GM23338 (cell line): Measurements from ENCODE around the gene SEPHS1. TPM values are rescaled to one million over a fixed set of nuclear protein-coding genes. Genes with fewer than 3 reads are reported as not detected.

Experiments
- ATAC-seq: fragments of 200-7000 bp; cut with Tn5 transposase; 3 replicates; pipeline ENCODE4 v1.9.1; 2020
- DNase-seq: peaks from one replicate; pipeline ENCODE4 v3.0.0-alpha.2; 2015; ENCODE audit warnings: low spot score
- H2AFZ ChIP-seq: fragments of 200-600 bp; sonication (generic); 2 replicates; pipeline ENCODE4 v1.8.0; 2016; ENCODE audit warnings: antibody characterized with exemption, mild to moderate bottlenecking, moderate library complexity
- H3F3A ChIP-seq: fragments of 200-600 bp; sonication (generic); replicated peaks from 2 replicates; pipeline ENCODE4 v1.8.0; 2017; ENCODE audit warnings: antibody characterized with exemption, mixed run types, low read depth
- H3K27ac ChIP-seq: fragments of 200-600 bp; sonication (generic); 2 replicates; pipeline ENCODE4 v1.6.1; 2016; ENCODE audit warnings: low read depth
- H3K27me3 ChIP-seq: fragments of 200-600 bp; sonication (generic); 2 replicates; pipeline ENCODE4 v1.8.0; 2016; ENCODE audit warnings: mild to moderate bottlenecking, mixed run types, moderate library complexity; ENCODE audit not compliant: insufficient read depth
- H3K36me3 ChIP-seq: fragments of 200-600 bp; sonication (generic); 2 replicates; pipeline ENCODE4 v1.8.0; 2016; ENCODE audit warnings: mild to moderate bottlenecking; ENCODE audit not compliant: insufficient read depth
- H3K4me1 ChIP-seq: fragments of 200-600 bp; sonication (generic); 2 replicates; pipeline ENCODE4 v1.8.0; 2016; ENCODE audit warnings: mild to moderate bottlenecking, moderate library complexity; ENCODE audit not compliant: insufficient read depth
- H3K4me2 ChIP-seq: fragments of 200-600 bp; sonication (generic); 2 replicates; pipeline ENCODE4 v1.7.1; 2017; ENCODE audit warnings: mixed run types
- H3K4me3 ChIP-seq: fragments of 200-600 bp; sonication (generic); 2 replicates; pipeline ENCODE4 v1.6.1; 2016; ENCODE audit warnings: mixed run types
- H3K79me2 ChIP-seq: fragments of 200-600 bp; sonication (generic); replicated peaks from 2 replicates; pipeline ENCODE4 v1.8.0; 2017; ENCODE audit warnings: mild to moderate bottlenecking; ENCODE audit not compliant: insufficient read depth
- H3K9me2 ChIP-seq: fragments of 200-600 bp; sonication (generic); 2 replicates; pipeline ENCODE4 v1.8.0; 2017; ENCODE audit not compliant: insufficient read depth
- H4K20me1 ChIP-seq: fragments of 200-600 bp; sonication (generic); replicated peaks from 2 replicates; pipeline ENCODE4 v1.8.0; 2017; ENCODE audit warnings: mild to moderate bottlenecking; ENCODE audit not compliant: insufficient read depth
- H3K27ac Mint-ChIP-seq: 2 replicates; pipeline ENCODE4 v1.8.0; 2020; ENCODE audit warnings: inconsistent platforms, mild to moderate bottlenecking, moderate library complexity, mixed read lengths
- H3K27me3 Mint-ChIP-seq: 3 replicates; pipeline ENCODE4 v1.8.0; 2022; ENCODE audit warnings: low read depth, mild to moderate bottlenecking, moderate library complexity, mixed read lengths, inconsistent platforms; ENCODE audit not compliant: insufficient read depth, poor library complexity
- H3K36me3 Mint-ChIP-seq: 3 replicates; pipeline ENCODE4 v1.8.0; 2021; ENCODE audit warnings: low read depth, mild to moderate bottlenecking, inconsistent platforms, moderate library complexity, mixed read lengths
- H3K4me1 Mint-ChIP-seq: 3 replicates; pipeline ENCODE4 v1.8.0; 2020; ENCODE audit warnings: mild to moderate bottlenecking, inconsistent platforms, mixed read lengths
- H3K4me3 Mint-ChIP-seq: 3 replicates; pipeline ENCODE4 v1.8.0; 2021; ENCODE audit warnings: moderate library complexity, mild to moderate bottlenecking, inconsistent platforms, mixed read lengths
- H3K9me3 Mint-ChIP-seq: 3 replicates; pipeline ENCODE4 v1.8.0; 2020; ENCODE audit warnings: moderate library complexity, mild to moderate bottlenecking, inconsistent platforms, mixed read lengths
- CREB1 ChIP-seq: fragments of 250-450 bp; sonication (Bioruptor Pico); IDR thresholded peaks from 2 replicates; pipeline ENCODE4 v1.5.0; 2020; ENCODE audit warnings: low read depth, mild to moderate bottlenecking, moderate library complexity
- CTCF ChIP-seq, 2 experiments: fragments of 200-600 bp in 1 of 2; sonication (generic) in 1 of 2; conservative IDR thresholded peaks; 2 replicates each; pipeline versions ENCODE4 v1.5.1 to v1.6.1; 2016 to 2017; ENCODE audit warnings: antibody characterized with exemption in 2 of 2, low read depth in 2 of 2, mild to moderate bottlenecking in 2 of 2, moderate library complexity in 1 of 2
- ETS1 ChIP-seq: IDR thresholded peaks from 2 replicates; pipeline ENCODE4 v1.6.1; 2016; ENCODE audit warnings: antibody characterized with exemption
- EZH2 ChIP-seq: fragments of 200-600 bp; sonication (generic); IDR thresholded peaks from one replicate; pipeline ENCODE4 v1.8.0; 2017; ENCODE audit warnings: antibody characterized with exemption, mild to moderate bottlenecking, low read depth; ENCODE audit not compliant: unreplicated experiment
- STAT1 ChIP-seq: IDR thresholded peaks from one replicate; pipeline ENCODE4 v1.6.1; 2016; ENCODE audit warnings: antibody characterized with exemption; ENCODE audit not compliant: unreplicated experiment
- ZNF114 ChIP-seq: fragments of 250-450 bp; sonication (Bioruptor Pico); IDR thresholded peaks from 2 replicates; pipeline ENCODE4 v1.5.0; 2020; ENCODE audit warnings: mild to moderate bottlenecking, moderate library complexity
- ZNF331 ChIP-seq: fragments of 250-450 bp; sonication (Bioruptor Pico); IDR thresholded peaks from 2 replicates; pipeline ENCODE4 v1.5.0; 2020; ENCODE audit warnings: low read depth, mild to moderate bottlenecking, moderate library complexity
- polyA plus RNA-seq: library from polyadenylated mRNA; unstranded; fragments of >200 nt; fragmentation: Nextera tagmentation; extraction: Ambion mirVana; gene quantifications from 2 replicates; pipeline ENCODE4 v1.2.1, GENCODE V29; 2016
- total RNA-seq: library from RNA; depleted of rRNA; stranded (reverse); fragments of >200 nt; shearing (Covaris generic); gene quantifications from 2 replicates; pipeline ENCODE4 v1.2.3, GENCODE V29; 2014
- TF ChIP-seq, protein P1 (sequence below): IDR thresholded peaks from one replicate; pipeline ENCODE4 v1.6.1; 2018; ENCODE audit warnings: antibody characterized with exemption; ENCODE audit not compliant: unreplicated experiment

The SEPHS1 gene
- total and polyA plus RNA-seq, 2 experiments from 2014 or later = 260 to 609 TPM

DNA sequence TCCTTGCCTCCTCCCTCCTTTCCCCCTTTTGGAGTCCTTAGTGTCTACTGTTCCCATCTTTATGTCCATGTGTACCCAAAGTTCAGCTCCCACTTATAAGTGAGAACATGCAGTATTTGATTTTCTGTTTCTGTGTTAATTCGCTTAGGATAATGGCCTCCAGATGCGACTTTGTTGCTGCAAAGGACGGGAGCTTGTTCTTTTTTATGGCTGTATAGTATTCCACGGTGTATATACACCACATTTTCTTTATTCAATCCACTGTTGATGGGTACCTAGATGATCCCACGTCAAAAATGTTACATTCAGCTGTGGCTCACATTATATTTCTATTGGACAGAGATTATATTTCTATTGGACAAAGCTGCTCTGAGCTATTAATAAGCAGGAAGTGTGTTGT, 24.4 kb upstream of the SEPHS1 start:
- TF ChIP-seq, protein P1, sequence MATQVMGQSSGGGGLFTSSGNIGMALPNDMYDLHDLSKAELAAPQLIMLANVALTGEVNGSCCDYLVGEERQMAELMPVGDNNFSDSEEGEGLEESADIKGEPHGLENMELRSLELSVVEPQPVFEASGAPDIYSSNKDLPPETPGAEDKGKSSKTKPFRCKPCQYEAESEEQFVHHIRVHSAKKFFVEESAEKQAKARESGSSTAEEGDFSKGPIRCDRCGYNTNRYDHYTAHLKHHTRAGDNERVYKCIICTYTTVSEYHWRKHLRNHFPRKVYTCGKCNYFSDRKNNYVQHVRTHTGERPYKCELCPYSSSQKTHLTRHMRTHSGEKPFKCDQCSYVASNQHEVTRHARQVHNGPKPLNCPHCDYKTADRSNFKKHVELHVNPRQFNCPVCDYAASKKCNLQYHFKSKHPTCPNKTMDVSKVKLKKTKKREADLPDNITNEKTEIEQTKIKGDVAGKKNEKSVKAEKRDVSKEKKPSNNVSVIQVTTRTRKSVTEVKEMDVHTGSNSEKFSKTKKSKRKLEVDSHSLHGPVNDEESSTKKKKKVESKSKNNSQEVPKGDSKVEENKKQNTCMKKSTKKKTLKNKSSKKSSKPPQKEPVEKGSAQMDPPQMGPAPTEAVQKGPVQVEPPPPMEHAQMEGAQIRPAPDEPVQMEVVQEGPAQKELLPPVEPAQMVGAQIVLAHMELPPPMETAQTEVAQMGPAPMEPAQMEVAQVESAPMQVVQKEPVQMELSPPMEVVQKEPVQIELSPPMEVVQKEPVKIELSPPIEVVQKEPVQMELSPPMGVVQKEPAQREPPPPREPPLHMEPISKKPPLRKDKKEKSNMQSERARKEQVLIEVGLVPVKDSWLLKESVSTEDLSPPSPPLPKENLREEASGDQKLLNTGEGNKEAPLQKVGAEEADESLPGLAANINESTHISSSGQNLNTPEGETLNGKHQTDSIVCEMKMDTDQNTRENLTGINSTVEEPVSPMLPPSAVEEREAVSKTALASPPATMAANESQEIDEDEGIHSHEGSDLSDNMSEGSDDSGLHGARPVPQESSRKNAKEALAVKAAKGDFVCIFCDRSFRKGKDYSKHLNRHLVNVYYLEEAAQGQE = no peak
- no peak for TF ChIP-seq STAT1
- TF ChIP-seq CTCF (conservative IDR thresholded peaks at IDR 0.05; ENCODE audit: low read depth in 2 of 2) = no peak
- Histone ChIP-seq H3K4me1 (no peaks in the 10 kb centered on the region), H3K4me3 (no peak overlapping the region), H3K4me2 (no peak overlapping the region), H3K27ac (no peak overlapping the region), H3K27me3 (no peaks in the 10 kb centered on the region), H3F3A (0 out of 2 replicates have a peak, but pooled peaks cover 4% of the 10 kb centered on the region), H3K9me2 (no peaks in the 10 kb centered on the region), H2AFZ (no peak overlapping the region), H3K79me2 (no peaks in the 10 kb centered on the region), H4K20me1 (no peaks in the 10 kb centered on the region), H3K36me3 (no peaks in the 10 kb centered on the region)
- H3K4me3 Mint-ChIP-seq = no peak overlapping the region
- no peak for DNase-seq
- ATAC-seq = no peak
- no peaks in the 10 kb centered on the region for H3K9me3 Mint-ChIP-seq
- peaks cover 2% of the 10 kb centered on the region; the same call in 1 of the 3 replicates for H3K4me1 Mint-ChIP-seq
- H3K27me3 Mint-ChIP-seq = no peaks in the 10 kb centered on the region
- no peak overlapping the region for H3K27ac Mint-ChIP-seq
- H3K36me3 Mint-ChIP-seq = no peaks in the 10 kb centered on the region

GRCh38 chr10:13371897-13372470, 23.9 kb upstream of the SEPHS1 start:
- H3K4me3 Mint-ChIP-seq = no peak overlapping the region
- H3K4me1 Mint-ChIP-seq = peaks cover 2% of the 10 kb centered on the region; the same call in 1 of the 3 replicates
- peak; percentile 91 for DNase-seq
- Histone ChIP-seq H3K36me3 (no peaks in the 10 kb centered on the region), H3K4me1 (no peaks in the 10 kb centered on the region), H3K79me2 (no peaks in the 10 kb centered on the region), H2AFZ (0 out of 2 replicates have a peak overlapping the region, but pooled peaks have one; percentile 12), H3K4me3 (no peak overlapping the region), H3F3A (0 out of 2 replicates have a peak, but pooled peaks cover 4% of the 10 kb centered on the region), H4K20me1 (no peaks in the 10 kb centered on the region), H3K27ac (no peak overlapping the region), H3K27me3 (no peaks in the 10 kb centered on the region), H3K9me2 (no peaks in the 10 kb centered on the region), H3K4me2 (no peak overlapping the region)
- ATAC-seq = peak; percentile 99
- peak overlapping the region; percentile 50; the same call in 1 of the 2 replicates for H3K27ac Mint-ChIP-seq
- H3K36me3 Mint-ChIP-seq = no peaks in the 10 kb centered on the region
- H3K27me3 Mint-ChIP-seq = no peaks in the 10 kb centered on the region
- H3K9me3 Mint-ChIP-seq = no peaks in the 10 kb centered on the region
- TF ChIP-seq CREB1 (CRISPR knock-in tag) = no peak
- no peak for TF ChIP-seq ZNF331 (CRISPR knock-in tag)
- no peak for TF ChIP-seq EZH2
- TF ChIP-seq ETS1 = no peak
- TF ChIP-seq, protein P1 = no peak
- peak; percentile 13 for TF ChIP-seq STAT1
- no peak for TF ChIP-seq ZNF114 (CRISPR knock-in tag)
- TF ChIP-seq CTCF (conservative IDR thresholded peaks at IDR 0.05; ENCODE audit: low read depth in 2 of 2) = peak; percentile 98 to 99
